ENCODE data around the gene IPCEF1. TPM values are rescaled to one million over a fixed set of nuclear protein-coding genes. Genes with fewer than 3 reads are reported as not detected.

The IPCEF1 gene
- total RNA-seq, 2 donors from 2014 or later = 0.90 to 1.2 TPM

- no peaks in the 10 kb centered on the region for H3K9me3 ChIP-seq
- H3K27me3 ChIP-seq = no peaks in the 10 kb centered on the region
- no peak for TF ChIP-seq CTCF (IDR thresholded peaks at IDR 0.05)
- intact Hi-C loops (cut with DNase I) = no loop called here
- no peak overlapping the region for H3K4me3 ChIP-seq
- no peak overlapping the region for H3K9ac ChIP-seq (ENCODE audit: low read depth in 2 of 2, low read length in 2 of 2)
- DNase-seq = no peak
- H3K27ac ChIP-seq = no peak overlapping the region
- H3K36me3 ChIP-seq = no peaks in the 10 kb centered on the region
- H3K4me1 ChIP-seq = no peaks in the 10 kb centered on the region
These were observed 137.8 kb downstream of the IPCEF1 start for GRCh38 chr6:154218787-154219186.

DNA sequence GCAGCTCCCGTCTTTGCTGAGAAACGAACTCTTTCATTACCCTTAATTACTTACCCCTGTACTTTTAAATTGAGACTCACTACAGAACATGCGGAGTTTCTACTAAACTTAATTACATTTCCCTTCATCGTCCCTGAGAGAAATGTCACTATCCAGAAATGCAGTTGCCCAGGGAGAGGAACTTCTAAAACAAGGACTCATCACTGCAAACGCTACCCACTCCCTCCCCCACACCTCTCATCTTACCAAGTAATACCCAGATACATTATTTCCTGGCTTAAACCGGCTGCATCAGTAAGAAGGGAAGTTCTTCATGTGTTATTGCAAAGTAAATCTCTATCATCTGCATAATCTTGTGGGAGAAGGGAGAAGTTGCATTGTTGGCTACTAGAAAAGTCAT is 138.3 kb downstream of the IPCEF1 start:
- no peaks in the 10 kb centered on the region for H3K36me3 ChIP-seq
- TF ChIP-seq CTCF (IDR thresholded peaks at IDR 0.05) = no peak

DNA sequence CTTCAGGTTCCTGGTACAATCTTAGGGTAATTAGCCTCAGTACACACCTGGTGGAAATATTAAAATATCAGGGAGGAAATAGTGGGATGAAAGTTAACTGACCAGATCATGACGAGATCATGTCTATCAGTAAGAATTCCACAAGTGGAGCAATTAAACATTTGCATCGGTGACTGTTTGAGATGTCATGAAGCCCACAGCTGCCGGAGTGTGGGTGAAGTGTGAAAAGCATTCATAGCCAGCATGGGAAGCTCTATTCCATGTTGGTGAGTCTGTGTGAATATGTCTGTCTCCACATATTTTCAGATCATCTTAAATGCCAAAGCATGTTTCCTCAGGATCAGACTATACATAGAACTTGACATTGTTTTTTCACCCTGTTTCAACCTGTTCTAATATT is 142.8 kb downstream of the IPCEF1 start:
- Histone ChIP-seq H3K9ac (ENCODE audit: low read depth in 2 of 2, low read length in 2 of 2) (no peak overlapping the region), H3K27me3 (no peaks in the 10 kb centered on the region), H3K4me3 (no peak overlapping the region), H3K4me1 (no peaks in the 10 kb centered on the region), H3K27ac (no peak overlapping the region), H3K36me3 (no peaks in the 10 kb centered on the region), H3K9me3 (no peaks in the 10 kb centered on the region)
- no peak for DNase-seq
- intact Hi-C loops (cut with DNase I) = no loop called here
- TF ChIP-seq CTCF (IDR thresholded peaks at IDR 0.05) = no peak

More for the DNA sequence above, 138.3 kb downstream of the IPCEF1 start:
- Histone ChIP-seq H3K9me3 (no peaks in the 10 kb centered on the region), H3K4me1 (no peaks in the 10 kb centered on the region), H3K27ac (no peak overlapping the region), H3K9ac (ENCODE audit: low read depth in 2 of 2, low read length in 2 of 2) (no peak overlapping the region), H3K4me3 (no peak overlapping the region), H3K27me3 (no peaks in the 10 kb centered on the region)
- intact Hi-C loops (cut with DNase I) = no loop called here
- no peak for DNase-seq

DNA sequence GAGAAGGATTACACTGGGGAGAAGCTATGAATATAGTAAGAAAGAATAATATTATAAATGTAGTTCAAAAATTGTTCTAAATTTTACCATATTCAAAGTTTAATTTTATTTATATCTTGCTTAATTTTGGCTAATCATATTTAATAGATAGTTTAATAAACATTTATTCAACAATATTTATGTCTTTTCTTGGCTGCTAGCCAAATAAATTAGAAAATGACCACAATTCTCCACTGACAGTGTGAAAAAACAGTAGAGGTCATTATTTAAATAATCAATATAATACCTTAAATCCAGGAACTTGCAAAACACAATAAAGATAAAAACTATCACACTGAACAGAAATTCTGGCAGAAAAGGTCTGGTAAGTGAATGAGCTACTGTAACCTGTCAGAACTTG is 145.9 kb downstream of the IPCEF1 start:
- no peaks in the 10 kb centered on the region for H3K27me3 ChIP-seq

DNA sequence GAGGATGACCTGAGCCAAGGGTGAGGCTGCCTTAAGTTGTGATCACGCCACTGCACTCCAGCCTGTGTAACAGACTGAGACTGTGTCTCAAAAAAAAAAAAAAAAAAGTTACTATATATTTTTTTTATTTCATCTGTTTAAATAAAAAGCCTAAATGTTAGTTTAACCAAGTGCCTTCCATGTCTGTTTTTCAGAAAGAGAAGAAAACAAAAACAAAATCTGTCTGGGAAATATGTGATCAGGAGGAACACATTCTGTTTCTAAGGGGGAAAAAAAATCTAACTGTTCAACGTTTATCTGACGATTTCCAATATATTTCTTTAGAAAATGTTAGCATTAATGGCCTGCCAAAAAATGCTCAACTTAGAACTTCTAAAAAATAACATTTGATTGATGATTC is 147.0 kb downstream of the IPCEF1 start:
- H3K4me1 ChIP-seq = no peaks in the 10 kb centered on the region
- no peaks in the 10 kb centered on the region for H3K9me3 ChIP-seq
- no peak for TF ChIP-seq CTCF (IDR thresholded peaks at IDR 0.05)
- H3K27ac ChIP-seq = no peak overlapping the region
- no peaks in the 10 kb centered on the region for H3K36me3 ChIP-seq
- no peak for DNase-seq
- no peak overlapping the region for H3K9ac ChIP-seq (ENCODE audit: low read depth in 2 of 2, low read length in 2 of 2)
- no peaks in the 10 kb centered on the region for H3K27me3 ChIP-seq
- intact Hi-C loops (cut with DNase I) = no loop called here
- no peak overlapping the region for H3K4me3 ChIP-seq

More for the DNA sequence above, 145.9 kb downstream of the IPCEF1 start:
- Histone ChIP-seq H3K9me3 (no peaks in the 10 kb centered on the region), H3K27ac (no peak overlapping the region), H3K9ac (ENCODE audit: low read depth in 2 of 2, low read length in 2 of 2) (no peak overlapping the region), H3K4me1 (no peaks in the 10 kb centered on the region), H3K4me3 (no peak overlapping the region), H3K36me3 (no peaks in the 10 kb centered on the region)
- TF ChIP-seq CTCF (IDR thresholded peaks at IDR 0.05) = no peak
- no peak for DNase-seq
- intact Hi-C loops (cut with DNase I) = no loop called here

GRCh38 chr6:154206996-154207395 is 149.6 kb downstream of the IPCEF1 start:
- no peaks in the 10 kb centered on the region for H3K36me3 ChIP-seq
- H3K27ac ChIP-seq = no peak overlapping the region
- no peak for DNase-seq
- no peaks in the 10 kb centered on the region for H3K4me1 ChIP-seq
- no peak for TF ChIP-seq CTCF (IDR thresholded peaks at IDR 0.05)
- no peaks in the 10 kb centered on the region for H3K9me3 ChIP-seq
- H3K9ac ChIP-seq (ENCODE audit: low read depth in 2 of 2, low read length in 2 of 2) = no peak overlapping the region
- intact Hi-C loops (cut with DNase I) = no loop called here
- no peak overlapping the region for H3K4me3 ChIP-seq
- H3K27me3 ChIP-seq = no peaks in the 10 kb centered on the region

Data from colonic mucosa (tissue), 4 donors.